GM12878 (cell line): ENCODE results near the gene IFITM5. TPM values are rescaled to one million over a fixed set of nuclear protein-coding genes. Genes with fewer than 3 reads are reported as not detected.

Source experiments
- ATAC-seq: fragments of 200-7000 bp; cut with Tn5 transposase; 3 replicates; pipeline ENCODE4 v1.9.1; 2020; ENCODE audit warnings: mild to moderate bottlenecking, moderate library complexity
- BruUV-seq: library from RNA; stranded (reverse); fragments of 400-500 nt; replicated peaks from 2 replicates; lab custom pipeline; 2021; lab: Mats Ljungman, UMichigan
- CTCF ChIA-PET: fragments of 300-600 bp; sonication (Branson Sonifier 250); formaldehyde crosslinking; extraction: SDS; loops from one replicate; lab custom pipeline; 2021; ENCODE audit warnings: inconsistent platforms; lab: Yijun Ruan, JAX
- POLR2A ChIA-PET: fragments of 350-600 bp; formaldehyde crosslinking; extraction: SDS; loops from one replicate; lab custom pipeline; 2021; ENCODE audit warnings: inconsistent platforms; lab: Charles Lee
- RAD21 ChIA-PET: fragments of 300-600 bp; sonication (Branson Sonifier 250); formaldehyde crosslinking; loops from one replicate; lab custom pipeline; 2023; ENCODE audit warnings: antibody characterized with exemption; ENCODE audit not compliant: unreplicated experiment; lab: Charles Lee
- SMC1A ChIA-PET: fragments of 300-600 bp; sonication (Branson Sonifier 250); formaldehyde crosslinking; loops from one replicate; lab custom pipeline; 2023; ENCODE audit not compliant: unreplicated experiment, uncharacterized antibody; lab: Charles Lee
- DNase-seq: peaks from one replicate; pipeline ENCODE4 v3.0.0-alpha.2; 2011; ENCODE audit warnings: low read depth, low spot score
- FAIRE-seq: peaks from 3 replicates; lab custom pipeline; 2011; peaks lifted over from hg19 to GRCh38; lab: Jason Lieb, UNC
- H2AFZ ChIP-seq: 2 replicates; pipeline ENCODE4 v1.6.0; 2011; ENCODE audit warnings: low read depth, low read length, control low read depth; ENCODE audit not compliant: control insufficient read depth
- H3K27ac ChIP-seq: 2 replicates; pipeline ENCODE4 v1.5.1; 2011; ENCODE audit warnings: control low read depth; ENCODE audit not compliant: control insufficient read depth, insufficient read depth
- H3K27me3 ChIP-seq, 2 experiments: replicated peaks in 1 of 2; 2 replicates each; pipeline versions ENCODE4 v1.6.0 to v1.6.1; 2011; ENCODE audit warnings: low read length in 1 of 2; ENCODE audit not compliant: control insufficient read depth in 2 of 2, insufficient read depth in 2 of 2
- H3K36me3 ChIP-seq, 2 experiments: 2 replicates each; pipeline ENCODE4 v1.5.1; 2011; ENCODE audit warnings: low read length in 1 of 2; ENCODE audit not compliant: control insufficient read depth in 2 of 2, insufficient read depth in 2 of 2
- H3K4me1 ChIP-seq: 2 replicates; pipeline ENCODE4 v1.6.1; 2011; ENCODE audit warnings: mild to moderate bottlenecking, low read length, moderate library complexity, mixed read lengths; ENCODE audit not compliant: control insufficient read depth, insufficient read depth
- H3K4me2 ChIP-seq: 2 replicates; pipeline ENCODE4 v1.6.0; 2011; ENCODE audit warnings: control low read depth; ENCODE audit not compliant: control insufficient read depth, insufficient read depth
- H3K4me3 ChIP-seq: fragments of 200-600 bp; sonication (generic); 2 replicates; pipeline ENCODE4 v1.5.1; 2016
- H3K79me2 ChIP-seq: 2 replicates; pipeline ENCODE4 v1.6.0; 2011; ENCODE audit warnings: low read length; ENCODE audit not compliant: control insufficient read depth, insufficient read depth
- H3K9ac ChIP-seq: 2 replicates; pipeline ENCODE4 v1.8.0; 2011; ENCODE audit warnings: low read length, control low read depth, mixed read lengths; ENCODE audit not compliant: control insufficient read depth, insufficient read depth
- H3K9me3 ChIP-seq: replicated peaks from 3 replicates; pipeline ENCODE4 v1.5.1; 2011; ENCODE audit warnings: mild to moderate bottlenecking, low read length; ENCODE audit not compliant: control insufficient read depth, insufficient read depth
- H4K20me1 ChIP-seq: 2 replicates; pipeline ENCODE4 v1.6.0; 2011; ENCODE audit not compliant: control insufficient read depth, insufficient read depth
- FOS ChIP-seq: IDR thresholded peaks from 3 replicates; pipeline ENCODE4 v1.6.1; 2011; ENCODE audit warnings: borderline replicate concordance; ENCODE audit not compliant: insufficient read length; ENCODE audit errors: extremely low read depth
- FOXK2 ChIP-seq: fragments of 450-650 bp; IDR thresholded peaks from 2 replicates; pipeline ENCODE4 v1.6.1; 2017; ENCODE audit warnings: mild to moderate bottlenecking, moderate library complexity
- NBN ChIP-seq: fragments of 450-650 bp; IDR thresholded peaks from 2 replicates; pipeline ENCODE4 v1.6.1; 2016
- NFYB ChIP-seq: IDR thresholded peaks from 2 replicates; pipeline ENCODE4 v1.6.1; 2011; ENCODE audit warnings: low read depth, mild to moderate bottlenecking, low read length, improper control_type of control experiment, moderate library complexity; ENCODE audit not compliant: insufficient read depth
- RAD21 ChIP-seq: IDR thresholded peaks from 2 replicates; pipeline ENCODE4 v1.6.1; 2011; ENCODE audit warnings: mild to moderate bottlenecking, low read depth, low read length, moderate library complexity; ENCODE audit not compliant: insufficient read depth
- SMC3 ChIP-seq: IDR thresholded peaks from 2 replicates; pipeline ENCODE4 v1.6.1; 2011; ENCODE audit warnings: low read length, improper control_type of control experiment, borderline replicate concordance
- YY1 ChIP-seq: IDR thresholded peaks from 2 replicates; pipeline ENCODE4 v1.6.1; 2011; ENCODE audit warnings: low read depth, mild to moderate bottlenecking, low read length
- ZNF384 ChIP-seq: IDR thresholded peaks from 2 replicates; pipeline ENCODE4 v1.6.1; 2012; ENCODE audit warnings: low read depth, mild to moderate bottlenecking, low read length, improper control_type of control experiment, borderline replicate concordance
- WGBS: methylation state at CpG from one replicate; pipeline ENCODE4 v1.1.6; 2016; ENCODE audit warnings: low lambda C conversion rate; ENCODE audit not compliant: insufficient replicate concordance, insufficient coverage; ENCODE audit errors: missing lambda C conversion rate; 5-methylcytosine and 5-hydroxymethylcytosine counted together
- in situ Hi-C: fragments of 300-500 bp; cut with MboI; formaldehyde crosslinking; loops from 9 replicates; pipeline ENCODE4 v1.14.3; 2018; ENCODE audit warnings: mixed read lengths
- intact Hi-C: fragments of 100-400 bp; cut with micrococcal nuclease; formaldehyde crosslinking; loops from one replicate; pipeline ENCODE4 v1.14.2; 2022; ENCODE audit not compliant: unreplicated experiment
- polyA plus RNA-seq, 11 experiments: library from polyadenylated mRNA; depleted of rRNA in 4 of 11; unstranded in 6 of 11; stranded (reverse) in 5 of 11; fragments of >200 nt; fragmentation: Nextera tagmentation in 4 of 11; fragmentation: Illumina TruSeq in 1 of 11; extraction: Ambion mirVana in 4 of 11; extraction: Trizol in 1 of 11; gene quantifications; 1 replicate in 1 of 11; 2 replicates in 10 of 11; pipeline versions ENCODE4 v1.2.1 to v1.2.3, GENCODE V29; 2011 to 2016; ENCODE audit warnings: inconsistent platforms in 2 of 11, missing spikeins in 2 of 11, low read depth in 1 of 11
- total RNA-seq, 4 experiments: library from RNA; depleted of rRNA in 3 of 4; stranded (reverse); fragments of >200 nt in 3 of 4; fragmentation: Illumina TruSeq in 1 of 4; extraction: Trizol in 1 of 4; gene quantifications; 2 replicates each; pipeline versions ENCODE4 v1.2.1 to v1.2.3, GENCODE V29; 2013 to 2021
- TF ChIP-seq, protein P1 (sequence below), 3 experiments: IDR thresholded peaks in 2 of 3; conservative IDR thresholded peaks in 1 of 3; 2 replicates each; pipeline ENCODE4 v1.5.1; 2011; ENCODE audit warnings: low read depth in 3 of 3, low read length in 3 of 3, mild to moderate bottlenecking in 3 of 3, control low read depth in 2 of 3, moderate library complexity in 2 of 3, inconsistent platforms in 1 of 3, mixed read lengths in 1 of 3; ENCODE audit not compliant: control insufficient read depth in 2 of 3, insufficient read depth in 1 of 3; ENCODE audit errors: extremely low read depth in 1 of 3
- TF ChIP-seq, protein P2 (sequence below): fragments of 450-650 bp; IDR thresholded peaks from 2 replicates; pipeline ENCODE4 v1.6.1; 2016; ENCODE audit warnings: mild to moderate bottlenecking
- TF ChIP-seq, protein P3 (sequence below): fragments of 450-650 bp; conservative IDR thresholded peaks from 2 replicates; pipeline ENCODE4 v1.6.1; 2017; ENCODE audit warnings: mild to moderate bottlenecking, moderate library complexity

Gene IFITM5
- total and polyA plus RNA-seq, 10 of the 15 experiments (the other 5 are each of a cell fraction or from before 2014, with no cell fraction given), result not detected

DNA sequence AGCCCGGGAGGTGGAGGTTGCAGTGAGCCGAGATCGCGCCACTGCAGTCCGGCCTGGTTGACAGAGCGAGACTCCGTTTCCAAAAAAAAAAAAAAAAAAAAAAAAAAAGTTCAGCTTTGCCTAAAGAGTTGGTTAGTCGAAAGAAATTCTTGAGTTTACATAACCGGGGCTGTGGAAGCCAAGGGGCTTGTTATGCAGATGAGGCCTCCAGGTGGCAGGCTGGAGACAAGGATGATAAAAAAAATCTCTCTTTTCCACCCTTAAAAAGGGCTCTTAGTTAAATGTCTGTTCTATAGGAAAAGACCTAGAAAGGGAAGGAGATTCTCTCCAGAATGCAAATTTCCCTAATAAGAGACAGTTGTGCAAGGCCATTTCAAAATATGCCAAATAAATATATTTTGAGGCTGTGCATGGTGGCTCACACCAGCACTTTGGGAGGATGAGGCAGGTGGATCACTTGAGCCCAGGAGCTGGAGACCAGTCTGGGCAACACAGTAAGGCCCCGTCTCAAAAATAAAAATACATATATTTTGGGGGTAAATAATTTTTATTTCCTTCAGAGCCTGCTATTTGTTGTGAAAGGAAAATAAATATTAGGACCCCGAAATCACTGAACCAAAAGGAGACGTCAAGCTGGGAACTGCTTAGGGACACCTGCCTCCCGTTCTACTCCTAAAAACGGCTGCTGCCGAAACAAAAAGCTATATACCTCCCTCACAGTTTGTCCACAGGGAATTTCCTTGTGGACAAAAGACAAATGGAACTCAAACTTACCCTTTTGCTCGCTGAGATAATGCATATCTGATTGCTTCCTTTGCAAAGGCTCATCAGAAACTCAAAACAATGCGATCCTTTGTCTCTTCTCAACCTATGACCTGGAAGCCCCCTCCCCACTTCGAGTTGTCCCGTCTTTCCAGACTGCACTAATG, 5.9 kb upstream of the IFITM5 start:
- no peaks in the 10 kb centered on the region for H3K27me3 ChIP-seq
- intact Hi-C loops (loop anchor here (5.0 to 10.0 kb wide), 2 partner anchors 98 to 140 kb away; partner anchors contain the start of genes ANO9, BET1L and RIC8A), in situ Hi-C loops (no loop called here)
- H2AFZ ChIP-seq, result no peak overlapping the region
- TF ChIP-seq, protein P1, sequence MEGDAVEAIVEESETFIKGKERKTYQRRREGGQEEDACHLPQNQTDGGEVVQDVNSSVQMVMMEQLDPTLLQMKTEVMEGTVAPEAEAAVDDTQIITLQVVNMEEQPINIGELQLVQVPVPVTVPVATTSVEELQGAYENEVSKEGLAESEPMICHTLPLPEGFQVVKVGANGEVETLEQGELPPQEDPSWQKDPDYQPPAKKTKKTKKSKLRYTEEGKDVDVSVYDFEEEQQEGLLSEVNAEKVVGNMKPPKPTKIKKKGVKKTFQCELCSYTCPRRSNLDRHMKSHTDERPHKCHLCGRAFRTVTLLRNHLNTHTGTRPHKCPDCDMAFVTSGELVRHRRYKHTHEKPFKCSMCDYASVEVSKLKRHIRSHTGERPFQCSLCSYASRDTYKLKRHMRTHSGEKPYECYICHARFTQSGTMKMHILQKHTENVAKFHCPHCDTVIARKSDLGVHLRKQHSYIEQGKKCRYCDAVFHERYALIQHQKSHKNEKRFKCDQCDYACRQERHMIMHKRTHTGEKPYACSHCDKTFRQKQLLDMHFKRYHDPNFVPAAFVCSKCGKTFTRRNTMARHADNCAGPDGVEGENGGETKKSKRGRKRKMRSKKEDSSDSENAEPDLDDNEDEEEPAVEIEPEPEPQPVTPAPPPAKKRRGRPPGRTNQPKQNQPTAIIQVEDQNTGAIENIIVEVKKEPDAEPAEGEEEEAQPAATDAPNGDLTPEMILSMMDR (IDR thresholded peaks at IDR 0.05 in 2 of 3, conservative IDR thresholded peaks at IDR 0.05 in 1 of 3; ENCODE audit: control insufficient read depth in 2 of 3, extremely low read depth in 1 of 3, insufficient read depth in 1 of 3, low read depth in 3 of 3, low read length in 3 of 3), result peak; percentile 66 to 67 (median 66)
- TF ChIP-seq FOS, result no peak
- TF ChIP-seq, protein P2, sequence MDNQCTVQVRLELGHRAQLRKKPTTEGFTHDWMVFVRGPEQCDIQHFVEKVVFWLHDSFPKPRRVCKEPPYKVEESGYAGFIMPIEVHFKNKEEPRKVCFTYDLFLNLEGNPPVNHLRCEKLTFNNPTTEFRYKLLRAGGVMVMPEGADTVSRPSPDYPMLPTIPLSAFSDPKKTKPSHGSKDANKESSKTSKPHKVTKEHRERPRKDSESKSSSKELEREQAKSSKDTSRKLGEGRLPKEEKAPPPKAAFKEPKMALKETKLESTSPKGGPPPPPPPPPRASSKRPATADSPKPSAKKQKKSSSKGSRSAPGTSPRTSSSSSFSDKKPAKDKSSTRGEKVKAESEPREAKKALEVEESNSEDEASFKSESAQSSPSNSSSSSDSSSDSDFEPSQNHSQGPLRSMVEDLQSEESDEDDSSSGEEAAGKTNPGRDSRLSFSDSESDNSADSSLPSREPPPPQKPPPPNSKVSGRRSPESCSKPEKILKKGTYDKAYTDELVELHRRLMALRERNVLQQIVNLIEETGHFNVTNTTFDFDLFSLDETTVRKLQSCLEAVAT, result 0 out of 2 replicates have a peak, but pooled peaks have one; percentile 49
- TF ChIP-seq, protein P3, sequence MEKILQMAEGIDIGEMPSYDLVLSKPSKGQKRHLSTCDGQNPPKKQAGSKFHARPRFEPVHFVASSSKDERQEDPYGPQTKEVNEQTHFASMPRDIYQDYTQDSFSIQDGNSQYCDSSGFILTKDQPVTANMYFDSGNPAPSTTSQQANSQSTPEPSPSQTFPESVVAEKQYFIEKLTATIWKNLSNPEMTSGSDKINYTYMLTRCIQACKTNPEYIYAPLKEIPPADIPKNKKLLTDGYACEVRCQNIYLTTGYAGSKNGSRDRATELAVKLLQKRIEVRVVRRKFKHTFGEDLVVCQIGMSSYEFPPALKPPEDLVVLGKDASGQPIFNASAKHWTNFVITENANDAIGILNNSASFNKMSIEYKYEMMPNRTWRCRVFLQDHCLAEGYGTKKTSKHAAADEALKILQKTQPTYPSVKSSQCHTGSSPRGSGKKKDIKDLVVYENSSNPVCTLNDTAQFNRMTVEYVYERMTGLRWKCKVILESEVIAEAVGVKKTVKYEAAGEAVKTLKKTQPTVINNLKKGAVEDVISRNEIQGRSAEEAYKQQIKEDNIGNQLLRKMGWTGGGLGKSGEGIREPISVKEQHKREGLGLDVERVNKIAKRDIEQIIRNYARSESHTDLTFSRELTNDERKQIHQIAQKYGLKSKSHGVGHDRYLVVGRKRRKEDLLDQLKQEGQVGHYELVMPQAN, result no peak
- TF ChIP-seq SMC3, result peak; percentile 79
- no peak for TF ChIP-seq FOXK2
- TF ChIP-seq RAD21, result peak; percentile 69
- TF ChIP-seq NFYB, result no peak
- no peak for TF ChIP-seq YY1
- TF ChIP-seq ZNF384, result peak; percentile 88
- TF ChIP-seq NBN, result 0 out of 2 replicates have a peak, but pooled peaks have one; percentile 37
- no peaks in the 10 kb centered on the region for H3K9me3 ChIP-seq
- ATAC-seq, result 0 out of 3 replicates have a peak, but pooled peaks have one; percentile 12
- 33% methylated on average over 18 of the region's 19 CpGs for WGBS
- H3K36me3 ChIP-seq, result no peaks in the 10 kb centered on the region
- no TSS peak for BruUV-seq
- H3K9ac ChIP-seq, result no peak overlapping the region
- CTCF ChIA-PET, result interaction anchor here (0.6 to 4.5 kb wide), 18 partner anchors 12 to 206 kb away, joined by 3 to 33 read pairs (median 6); partner anchors contain the start of genes BET1L, PGGHG, PSMD13 and RIC8A
- no peak overlapping the region for H3K4me3 ChIP-seq
- H3K27ac ChIP-seq, result no peak overlapping the region
- no peak for FAIRE-seq
- no peak overlapping the region for H3K4me2 ChIP-seq
- POLR2A ChIA-PET, result interaction anchor here (0.6 to 2.8 kb wide), 4 partner anchors 22 to 54 kb away, joined by 3 to 12 read pairs (median 6); no protein-coding TSS in a partner anchor
- RAD21 ChIA-PET, result interaction anchor here (0.8 to 2.4 kb wide), 9 partner anchors 10 to 69 kb away, joined by 3 to 19 read pairs (median 5); partner anchors contain the start of genes PSMD13 and SIRT3
- peaks cover 22% of the 10 kb centered on the region for H3K79me2 ChIP-seq
- H4K20me1 ChIP-seq, result no peaks in the 10 kb centered on the region
- no peak for DNase-seq
- SMC1A ChIA-PET, result interaction anchor here (0.8 to 3.3 kb wide), 14 partner anchors 10 to 68 kb away, joined by 3 to 20 read pairs (median 4); partner anchors contain the start of gene PSMD13
- peaks cover 20% of the 10 kb centered on the region for H3K4me1 ChIP-seq
